CD4-positive, alpha-beta T cell treated with Interferon gamma for 1 hour (primary cell): ENCODE data around the gene RRP8.

ENCODE experiments used
- DNase-seq: peaks from one replicate; pipeline ENCODE4 v3.0.0-alpha.2; 2020

RRP8 gene

GRCh38 chr11:6599449-6599848 is 4.0 kb downstream of the RRP8 start:
- no peak for DNase-seq

- no peak for DNase-seq
Observed at GRCh38 chr11:6598555-6598954, 4.9 kb downstream of the RRP8 start.

- DNase-seq: no peak
Observed at GRCh38 chr11:6596239-6596877, 7.1 kb downstream of the RRP8 start.

- DNase-seq: no peak
Observed at GRCh38 chr11:6594142-6594768, 9.2 kb downstream of the RRP8 start.

GRCh38 chr11:6588018-6588417 is 15.4 kb downstream of the RRP8 start:
- DNase-seq: no peak

GRCh38 chr11:6587360-6587953 is 16.0 kb downstream of the RRP8 start:
- DNase-seq: no peak

GRCh38 chr11:6586434-6587359 is 16.7 kb downstream of the RRP8 start:
- DNase-seq: no peak

- no peak for DNase-seq
Observed at GRCh38 chr11:6584528-6584927, 18.9 kb downstream of the RRP8 start.

- no peak for DNase-seq
Observed at GRCh38 chr11:6583584-6583983, 19.8 kb downstream of the RRP8 start.

GRCh38 chr11:6579681-6580080 is 23.7 kb downstream of the RRP8 start:
- DNase-seq: no peak

GRCh38 chr11:6578134-6578533 is 25.3 kb downstream of the RRP8 start:
- DNase-seq: no peak

GRCh38 chr11:6576471-6577373 is 26.7 kb downstream of the RRP8 start:
- DNase-seq: no peak

GRCh38 chr11:6574816-6575715 is 28.4 kb downstream of the RRP8 start:
- no peak for DNase-seq

- no peak for DNase-seq
Observed at GRCh38 chr11:6572215-6572614, 31.2 kb downstream of the RRP8 start.

- no peak for DNase-seq
Observed at GRCh38 chr11:6571434-6572008, 31.9 kb downstream of the RRP8 start.

GRCh38 chr11:6570691-6571427 is 32.6 kb downstream of the RRP8 start:
- DNase-seq: no peak

- DNase-seq: no peak
Observed at GRCh38 chr11:6569706-6570105, 33.7 kb downstream of the RRP8 start.

GRCh38 chr11:6568191-6568918 is 35.1 kb downstream of the RRP8 start:
- no peak for DNase-seq

GRCh38 chr11:6567371-6567745 is 36.1 kb downstream of the RRP8 start:
- no peak for DNase-seq
